GM12878 (cell line): ENCODE data around the gene PDZD2. TPM values are rescaled to one million over a fixed set of nuclear protein-coding genes. Genes with fewer than 3 reads are reported as not detected.

Source experiments
- ATAC-seq: fragments of 200-7000 bp; cut with Tn5 transposase; 3 replicates; pipeline ENCODE4 v1.9.1; 2020; ENCODE audit warnings: mild to moderate bottlenecking, moderate library complexity
- BruUV-seq: library from RNA; stranded (reverse); fragments of 400-500 nt; replicated peaks from 2 replicates; lab custom pipeline; 2021; lab: Mats Ljungman, UMichigan
- CTCF ChIA-PET: fragments of 300-600 bp; sonication (Branson Sonifier 250); formaldehyde crosslinking; extraction: SDS; loops from one replicate; lab custom pipeline; 2021; ENCODE audit warnings: inconsistent platforms; lab: Yijun Ruan, JAX
- POLR2A ChIA-PET: fragments of 350-600 bp; formaldehyde crosslinking; extraction: SDS; loops from one replicate; lab custom pipeline; 2021; ENCODE audit warnings: inconsistent platforms; lab: Charles Lee
- RAD21 ChIA-PET: fragments of 300-600 bp; sonication (Branson Sonifier 250); formaldehyde crosslinking; loops from one replicate; lab custom pipeline; 2023; ENCODE audit warnings: antibody characterized with exemption; ENCODE audit not compliant: unreplicated experiment; lab: Charles Lee
- SMC1A ChIA-PET: fragments of 300-600 bp; sonication (Branson Sonifier 250); formaldehyde crosslinking; loops from one replicate; lab custom pipeline; 2023; ENCODE audit not compliant: unreplicated experiment, uncharacterized antibody; lab: Charles Lee
- DNase-seq: peaks from one replicate; pipeline ENCODE4 v3.0.0-alpha.2; 2011; ENCODE audit warnings: low read depth, low spot score
- FAIRE-seq: peaks from 3 replicates; lab custom pipeline; 2011; peaks lifted over from hg19 to GRCh38; lab: Jason Lieb, UNC
- H2AFZ ChIP-seq: 2 replicates; pipeline ENCODE4 v1.6.0; 2011; ENCODE audit warnings: low read depth, low read length, control low read depth; ENCODE audit not compliant: control insufficient read depth
- H3K27ac ChIP-seq: 2 replicates; pipeline ENCODE4 v1.5.1; 2011; ENCODE audit warnings: control low read depth; ENCODE audit not compliant: control insufficient read depth, insufficient read depth
- H3K27me3 ChIP-seq, 2 experiments: replicated peaks in 1 of 2; 2 replicates each; pipeline versions ENCODE4 v1.6.0 to v1.6.1; 2011; ENCODE audit warnings: low read length in 1 of 2; ENCODE audit not compliant: control insufficient read depth in 2 of 2, insufficient read depth in 2 of 2
- H3K36me3 ChIP-seq, 2 experiments: 2 replicates each; pipeline ENCODE4 v1.5.1; 2011; ENCODE audit warnings: low read length in 1 of 2; ENCODE audit not compliant: control insufficient read depth in 2 of 2, insufficient read depth in 2 of 2
- H3K4me1 ChIP-seq: 2 replicates; pipeline ENCODE4 v1.6.1; 2011; ENCODE audit warnings: mild to moderate bottlenecking, low read length, moderate library complexity, mixed read lengths; ENCODE audit not compliant: control insufficient read depth, insufficient read depth
- H3K4me2 ChIP-seq: 2 replicates; pipeline ENCODE4 v1.6.0; 2011; ENCODE audit warnings: control low read depth; ENCODE audit not compliant: control insufficient read depth, insufficient read depth
- H3K4me3 ChIP-seq: fragments of 200-600 bp; sonication (generic); 2 replicates; pipeline ENCODE4 v1.5.1; 2016
- H3K79me2 ChIP-seq: 2 replicates; pipeline ENCODE4 v1.6.0; 2011; ENCODE audit warnings: low read length; ENCODE audit not compliant: control insufficient read depth, insufficient read depth
- H3K9ac ChIP-seq: 2 replicates; pipeline ENCODE4 v1.8.0; 2011; ENCODE audit warnings: low read length, control low read depth, mixed read lengths; ENCODE audit not compliant: control insufficient read depth, insufficient read depth
- H3K9me3 ChIP-seq: replicated peaks from 3 replicates; pipeline ENCODE4 v1.5.1; 2011; ENCODE audit warnings: mild to moderate bottlenecking, low read length; ENCODE audit not compliant: control insufficient read depth, insufficient read depth
- H4K20me1 ChIP-seq: 2 replicates; pipeline ENCODE4 v1.6.0; 2011; ENCODE audit not compliant: control insufficient read depth, insufficient read depth
- CBFB ChIP-seq: IDR thresholded peaks from 2 replicates; pipeline ENCODE4 v1.6.1; 2016; ENCODE audit warnings: antibody characterized with exemption, low read depth
- CHD1 ChIP-seq: IDR thresholded peaks from 2 replicates; pipeline ENCODE4 v1.6.1; 2012; ENCODE audit warnings: low read depth, low read length, improper control_type of control experiment
- GABPA ChIP-seq: IDR thresholded peaks from 2 replicates; pipeline ENCODE4 v1.6.1; 2014; ENCODE audit warnings: antibody characterized with exemption, low read depth, mild to moderate bottlenecking, inconsistent platforms
- HDAC6 ChIP-seq: fragments of 200-600 bp; sonication (generic); IDR thresholded peaks from one replicate; pipeline ENCODE4 v1.8.0; 2017; ENCODE audit warnings: antibody characterized with exemption; ENCODE audit not compliant: unreplicated experiment
- NBN ChIP-seq: fragments of 450-650 bp; IDR thresholded peaks from 2 replicates; pipeline ENCODE4 v1.6.1; 2016
- NRF1 ChIP-seq: conservative IDR thresholded peaks from 2 replicates; pipeline ENCODE4 v1.6.1; 2011; ENCODE audit warnings: mild to moderate bottlenecking, low read depth, low read length, improper control_type of control experiment
- PRDM15 ChIP-seq: fragments of 450-650 bp; formaldehyde crosslinking; IDR thresholded peaks from 2 replicates; pipeline ENCODE4 v1.4.0; 2020; ENCODE audit warnings: mild to moderate bottlenecking, moderate library complexity
- RBBP5 ChIP-seq: fragments of 200-600 bp; sonication (generic); conservative IDR thresholded peaks from 2 replicates; pipeline ENCODE4 v1.6.1; 2016
- SIN3A ChIP-seq: IDR thresholded peaks from 2 replicates; pipeline ENCODE4 v1.6.1; 2012; ENCODE audit warnings: low read depth, low read length, improper control_type of control experiment
- WGBS: methylation state at CpG from one replicate; pipeline ENCODE4 v1.1.6; 2016; ENCODE audit warnings: low lambda C conversion rate; ENCODE audit not compliant: insufficient replicate concordance, insufficient coverage; ENCODE audit errors: missing lambda C conversion rate; 5-methylcytosine and 5-hydroxymethylcytosine counted together
- in situ Hi-C: fragments of 300-500 bp; cut with MboI; formaldehyde crosslinking; loops from 9 replicates; pipeline ENCODE4 v1.14.3; 2018; ENCODE audit warnings: mixed read lengths
- intact Hi-C: fragments of 100-400 bp; cut with micrococcal nuclease; formaldehyde crosslinking; loops from one replicate; pipeline ENCODE4 v1.14.2; 2022; ENCODE audit not compliant: unreplicated experiment
- polyA plus RNA-seq, 11 experiments: library from polyadenylated mRNA; depleted of rRNA in 4 of 11; unstranded in 6 of 11; stranded (reverse) in 5 of 11; fragments of >200 nt; fragmentation: Nextera tagmentation in 4 of 11; fragmentation: Illumina TruSeq in 1 of 11; extraction: Ambion mirVana in 4 of 11; extraction: Trizol in 1 of 11; gene quantifications; 1 replicate in 1 of 11; 2 replicates in 10 of 11; pipeline versions ENCODE4 v1.2.1 to v1.2.3, GENCODE V29; 2011 to 2016; ENCODE audit warnings: inconsistent platforms in 2 of 11, missing spikeins in 2 of 11, low read depth in 1 of 11
- total RNA-seq, 4 experiments: library from RNA; depleted of rRNA in 3 of 4; stranded (reverse); fragments of >200 nt in 3 of 4; fragmentation: Illumina TruSeq in 1 of 4; extraction: Trizol in 1 of 4; gene quantifications; 2 replicates each; pipeline versions ENCODE4 v1.2.1 to v1.2.3, GENCODE V29; 2013 to 2021
- TF ChIP-seq, protein P1 (sequence below): IDR thresholded peaks from 2 replicates; pipeline ENCODE4 v1.6.1; 2012; ENCODE audit warnings: improper control_type of control experiment, low read depth, low read length; ENCODE audit not compliant: insufficient replicate concordance

PDZD2 gene
- total and polyA plus RNA-seq, 10 of the 15 experiments (the other 5 are each of a cell fraction or from before 2014, with no cell fraction given), result 0.01 to 0.58 (median 0.29) TPM; not detected in 3

DNA sequence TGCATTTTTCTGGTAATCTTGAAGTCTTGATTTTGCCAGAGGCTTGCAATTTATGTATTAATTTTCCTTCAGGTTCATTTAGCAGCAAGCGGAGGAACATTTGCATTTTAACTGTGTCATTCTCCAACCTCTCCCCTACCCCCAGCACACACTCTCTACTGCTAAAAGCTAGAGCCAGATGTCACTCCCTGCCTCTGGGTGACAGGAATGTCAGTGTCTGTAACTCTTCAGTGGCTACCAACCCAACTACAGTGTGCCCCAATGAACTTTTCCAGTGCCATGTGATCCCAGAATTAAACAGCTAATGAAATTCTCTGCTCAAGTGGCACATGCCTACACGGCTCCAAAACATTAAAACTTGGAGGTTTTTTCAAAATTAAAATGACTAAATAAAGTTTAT lies 274.9 kb downstream of the PDZD2 start:
- SMC1A ChIA-PET, result no interaction called here
- ATAC-seq (no peak), DNase-seq (no peak), FAIRE-seq (no peak)
- CTCF ChIA-PET, result no interaction called here
- H3K27ac ChIP-seq, result no peak overlapping the region
- no peaks in the 10 kb centered on the region for H4K20me1 ChIP-seq
- no peak overlapping the region for H3K4me3 ChIP-seq
- RAD21 ChIA-PET, result no interaction called here
- H3K27me3 ChIP-seq, result no peaks in the 10 kb centered on the region; a peak in 2 of 4 replicates
- 44% methylated on average over 2 of the region's 2 CpGs for WGBS
- in situ Hi-C loops (no loop called here), intact Hi-C loops (no loop called here)
- H3K4me1 ChIP-seq, result no peaks in the 10 kb centered on the region
- no peak overlapping the region for H2AFZ ChIP-seq
- H3K9ac ChIP-seq, result no peak overlapping the region
- TF ChIP-seq RBBP5, result no peak
- no peak for TF ChIP-seq NRF1
- no peak for TF ChIP-seq GABPA
- TF ChIP-seq SIN3A, result no peak
- BruUV-seq, result no TSS peak
- no peaks in the 10 kb centered on the region for H3K79me2 ChIP-seq
- no peaks in the 10 kb centered on the region for H3K36me3 ChIP-seq
- POLR2A ChIA-PET, result no interaction called here
- no peaks in the 10 kb centered on the region for H3K9me3 ChIP-seq
- H3K4me2 ChIP-seq, result no peak overlapping the region

GRCh38 chr5:31916327-31916726 lies 277.4 kb downstream of the PDZD2 start:
- BruUV-seq, result no TSS peak
- no peak for ATAC-seq
- Histone ChIP-seq H3K36me3 (no peaks in the 10 kb centered on the region), H3K27me3 (no peaks in the 10 kb centered on the region; a peak in 2 of 4 replicates), H3K79me2 (no peaks in the 10 kb centered on the region), H3K4me3 (no peak overlapping the region), H3K4me2 (no peak overlapping the region), H4K20me1 (no peaks in the 10 kb centered on the region), H2AFZ (no peak overlapping the region), H3K9ac (no peak overlapping the region), H3K27ac (no peak overlapping the region), H3K9me3 (no peaks in the 10 kb centered on the region), H3K4me1 (no peaks in the 10 kb centered on the region)
- WGBS, result 39% methylated on average over 8 of the region's 8 CpGs
- no peak for DNase-seq
- no peak for FAIRE-seq
- RAD21 ChIA-PET, result no interaction called here
- SMC1A ChIA-PET, result no interaction called here
- CTCF ChIA-PET, result no interaction called here
- in situ Hi-C loops, result no loop called here
- POLR2A ChIA-PET, result no interaction called here
- intact Hi-C loops, result no loop called here
- TF ChIP-seq NBN, result no peak
- TF ChIP-seq CBFB, result no peak
- no peak for TF ChIP-seq CHD1
- TF ChIP-seq HDAC6, result no peak
- TF ChIP-seq PRDM15 (CRISPR knock-in tag), result no peak
- TF ChIP-seq, protein P1, sequence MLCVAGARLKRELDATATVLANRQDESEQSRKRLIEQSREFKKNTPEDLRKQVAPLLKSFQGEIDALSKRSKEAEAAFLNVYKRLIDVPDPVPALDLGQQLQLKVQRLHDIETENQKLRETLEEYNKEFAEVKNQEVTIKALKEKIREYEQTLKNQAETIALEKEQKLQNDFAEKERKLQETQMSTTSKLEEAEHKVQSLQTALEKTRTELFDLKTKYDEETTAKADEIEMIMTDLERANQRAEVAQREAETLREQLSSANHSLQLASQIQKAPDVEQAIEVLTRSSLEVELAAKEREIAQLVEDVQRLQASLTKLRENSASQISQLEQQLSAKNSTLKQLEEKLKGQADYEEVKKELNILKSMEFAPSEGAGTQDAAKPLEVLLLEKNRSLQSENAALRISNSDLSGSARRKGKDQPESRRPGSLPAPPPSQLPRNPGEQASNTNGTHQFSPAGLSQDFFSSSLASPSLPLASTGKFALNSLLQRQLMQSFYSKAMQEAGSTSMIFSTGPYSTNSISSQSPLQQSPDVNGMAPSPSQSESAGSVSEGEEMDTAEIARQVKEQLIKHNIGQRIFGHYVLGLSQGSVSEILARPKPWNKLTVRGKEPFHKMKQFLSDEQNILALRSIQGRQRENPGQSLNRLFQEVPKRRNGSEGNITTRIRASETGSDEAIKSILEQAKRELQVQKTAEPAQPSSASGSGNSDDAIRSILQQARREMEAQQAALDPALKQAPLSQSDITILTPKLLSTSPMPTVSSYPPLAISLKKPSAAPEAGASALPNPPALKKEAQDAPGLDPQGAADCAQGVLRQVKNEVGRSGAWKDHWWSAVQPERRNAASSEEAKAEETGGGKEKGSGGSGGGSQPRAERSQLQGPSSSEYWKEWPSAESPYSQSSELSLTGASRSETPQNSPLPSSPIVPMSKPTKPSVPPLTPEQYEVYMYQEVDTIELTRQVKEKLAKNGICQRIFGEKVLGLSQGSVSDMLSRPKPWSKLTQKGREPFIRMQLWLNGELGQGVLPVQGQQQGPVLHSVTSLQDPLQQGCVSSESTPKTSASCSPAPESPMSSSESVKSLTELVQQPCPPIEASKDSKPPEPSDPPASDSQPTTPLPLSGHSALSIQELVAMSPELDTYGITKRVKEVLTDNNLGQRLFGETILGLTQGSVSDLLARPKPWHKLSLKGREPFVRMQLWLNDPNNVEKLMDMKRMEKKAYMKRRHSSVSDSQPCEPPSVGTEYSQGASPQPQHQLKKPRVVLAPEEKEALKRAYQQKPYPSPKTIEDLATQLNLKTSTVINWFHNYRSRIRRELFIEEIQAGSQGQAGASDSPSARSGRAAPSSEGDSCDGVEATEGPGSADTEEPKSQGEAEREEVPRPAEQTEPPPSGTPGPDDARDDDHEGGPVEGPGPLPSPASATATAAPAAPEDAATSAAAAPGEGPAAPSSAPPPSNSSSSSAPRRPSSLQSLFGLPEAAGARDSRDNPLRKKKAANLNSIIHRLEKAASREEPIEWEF, result no peak
- no peak for TF ChIP-seq RBBP5
